Activated gamma-delta T cell (primary cell): ENCODE results near the gene RNF31.

ENCODE experiments used
- DNase-seq: peaks from one replicate; lab custom pipeline; 2025; lab: John Stamatoyannopoulos, UW

RNF31 gene

DNA sequence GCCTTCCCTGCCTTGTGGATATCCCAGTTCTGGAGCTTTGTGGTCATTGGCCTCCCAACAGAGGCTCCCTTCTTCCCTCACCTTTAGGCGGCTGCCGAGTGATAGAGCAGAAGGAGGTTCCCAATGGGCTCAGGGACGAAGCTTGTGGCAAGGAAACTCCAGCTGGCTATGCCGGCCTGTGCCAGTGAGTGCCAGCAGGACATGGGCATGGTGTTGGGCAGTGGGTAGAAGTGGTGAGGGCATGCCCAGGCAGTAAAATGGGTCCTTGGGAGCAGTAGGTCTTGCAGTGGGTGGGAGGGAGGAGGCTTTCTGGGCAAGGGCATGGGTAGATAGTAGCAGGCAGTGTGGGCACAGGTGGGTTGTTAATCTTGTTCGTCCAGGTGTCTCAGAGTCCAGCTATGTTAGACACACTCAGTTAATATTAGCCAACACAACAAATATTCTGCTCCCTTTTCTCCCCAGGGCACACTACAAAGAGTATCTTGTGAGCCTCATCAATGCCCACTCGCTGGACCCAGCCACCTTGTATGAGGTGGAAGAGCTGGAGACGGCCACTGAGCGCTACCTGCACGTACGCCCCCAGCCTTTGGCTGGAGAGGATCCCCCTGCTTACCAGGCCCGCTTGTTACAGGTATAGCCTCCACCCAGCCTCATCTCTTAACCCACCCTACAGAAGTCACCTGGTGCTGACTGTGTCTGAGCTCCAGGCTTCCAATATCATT lies 12.6 kb downstream of the RNF31 start:
- DNase-seq = no peak

DNA sequence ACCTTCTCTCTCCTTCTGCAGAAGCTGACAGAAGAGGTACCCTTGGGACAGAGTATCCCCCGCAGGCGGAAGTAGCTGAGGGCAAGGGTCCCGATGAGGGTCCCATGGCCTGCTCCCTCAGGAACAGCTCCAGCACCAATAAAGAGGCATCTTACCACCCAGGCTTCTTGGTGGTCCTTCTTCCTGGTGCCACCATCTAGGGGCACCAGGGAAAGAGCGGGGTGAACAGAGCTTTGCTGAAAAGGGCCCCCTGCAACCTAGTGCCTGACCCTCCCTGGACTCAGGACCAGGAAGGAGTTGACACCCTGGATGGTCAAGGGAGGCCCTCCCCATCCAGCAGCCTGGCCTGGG lies 13.2 kb downstream of the RNF31 start:
- DNase-seq = no peak

DNA sequence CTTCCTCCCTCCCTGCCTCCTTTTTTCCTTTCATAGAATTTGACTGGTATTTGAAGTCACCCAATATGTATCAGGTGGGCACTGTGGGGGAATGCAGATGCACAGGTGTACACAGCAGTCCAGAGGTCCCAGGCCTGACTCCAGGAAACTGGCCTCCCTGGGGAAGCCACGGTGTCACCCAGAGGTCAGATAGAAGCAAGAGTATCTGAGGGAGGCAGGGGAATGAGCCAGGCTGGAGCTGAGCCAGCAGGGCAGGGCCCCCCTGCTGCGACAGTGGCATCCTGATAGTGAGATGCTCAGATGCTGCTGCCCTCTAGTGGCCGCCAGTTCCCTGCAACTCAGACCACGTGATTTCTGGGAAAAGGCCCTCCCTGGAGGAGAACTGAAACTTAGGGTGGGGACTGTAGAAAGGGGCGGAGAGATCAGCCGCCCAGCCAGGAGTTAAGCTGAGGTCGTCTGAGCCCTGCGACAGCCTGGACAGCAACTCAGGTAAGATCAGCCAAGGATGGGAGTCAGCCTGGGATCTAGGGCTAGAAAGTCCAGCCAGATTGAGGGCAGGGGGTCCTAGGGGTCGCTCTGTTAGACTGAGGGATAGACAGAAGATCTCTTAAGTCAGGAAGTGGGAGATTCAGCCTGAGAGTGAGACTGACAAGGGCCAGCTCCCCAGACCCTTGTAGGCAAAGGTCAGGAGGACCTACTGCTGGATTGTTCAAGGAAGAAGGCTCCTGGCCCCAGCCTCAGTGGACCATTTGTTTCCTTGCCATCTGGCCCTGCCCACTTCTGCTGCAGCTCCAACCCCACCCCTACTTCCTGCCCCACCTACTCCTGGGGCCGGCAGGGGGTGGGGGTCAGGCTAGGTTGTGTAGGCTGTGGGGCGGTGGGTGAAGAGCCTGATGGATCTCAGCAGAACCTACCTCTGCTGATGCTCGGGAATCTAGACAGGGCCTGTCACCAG lies 13.8 kb downstream of the RNF31 start, which contains the start of gene IRF9:
Gene IRF9 (plus strand): TSS at position 416 of the 955 bp plus-strand sequence. CDS start 880 bp downstream, outside the sequence.
- peak; percentile 44 for DNase-seq

DNA sequence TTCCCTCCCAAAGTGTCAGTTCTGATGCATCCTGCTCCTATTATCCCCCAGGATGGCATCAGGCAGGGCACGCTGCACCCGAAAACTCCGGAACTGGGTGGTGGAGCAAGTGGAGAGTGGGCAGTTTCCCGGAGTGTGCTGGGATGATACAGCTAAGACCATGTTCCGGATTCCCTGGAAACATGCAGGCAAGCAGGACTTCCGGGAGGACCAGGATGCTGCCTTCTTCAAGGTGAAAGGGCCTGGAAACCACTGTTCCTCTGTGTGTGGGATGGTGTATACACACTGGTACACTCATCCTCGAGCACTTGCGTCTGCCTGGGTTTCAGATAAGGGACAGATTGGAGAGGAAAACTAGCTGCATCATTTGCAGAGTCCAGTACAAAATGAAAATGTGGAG lies 14.8 kb downstream of the RNF31 start:
- DNase-seq = no peak

DNA sequence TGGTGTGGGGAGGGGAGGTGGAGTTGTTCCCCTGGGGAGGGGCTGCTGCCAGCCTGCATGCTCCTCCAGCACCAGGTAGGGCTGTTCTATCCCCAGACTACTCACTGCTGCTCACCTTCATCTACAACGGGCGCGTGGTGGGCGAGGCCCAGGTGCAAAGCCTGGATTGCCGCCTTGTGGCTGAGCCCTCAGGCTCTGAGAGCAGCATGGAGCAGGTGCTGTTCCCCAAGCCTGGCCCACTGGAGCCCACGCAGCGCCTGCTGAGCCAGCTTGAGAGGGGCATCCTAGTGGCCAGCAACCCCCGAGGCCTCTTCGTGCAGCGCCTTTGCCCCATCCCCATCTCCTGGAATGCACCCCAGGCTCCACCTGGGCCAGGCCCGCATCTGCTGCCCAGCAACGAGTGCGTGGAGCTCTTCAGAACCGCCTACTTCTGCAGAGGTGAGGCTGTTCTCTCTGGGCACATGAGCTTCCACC lies 17.3 kb downstream of the RNF31 start:
- no peak for DNase-seq

DNA sequence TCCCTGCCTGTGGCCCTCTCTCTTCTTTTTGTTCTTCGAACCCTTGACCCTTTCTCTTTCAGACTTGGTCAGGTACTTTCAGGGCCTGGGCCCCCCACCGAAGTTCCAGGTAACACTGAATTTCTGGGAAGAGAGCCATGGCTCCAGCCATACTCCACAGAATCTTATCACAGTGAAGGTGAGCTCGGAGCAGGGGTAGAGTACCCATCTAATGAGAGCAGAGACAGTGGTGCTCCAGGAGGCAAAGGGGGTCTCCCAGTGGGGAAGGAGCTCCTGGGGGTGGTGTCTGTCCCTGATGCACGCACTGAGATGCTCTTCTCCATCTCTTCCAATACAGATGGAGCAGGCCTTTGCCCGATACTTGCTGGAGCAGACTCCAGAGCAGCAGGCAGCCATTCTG lies 18.5 kb downstream of the RNF31 start:
- no peak for DNase-seq

DNA sequence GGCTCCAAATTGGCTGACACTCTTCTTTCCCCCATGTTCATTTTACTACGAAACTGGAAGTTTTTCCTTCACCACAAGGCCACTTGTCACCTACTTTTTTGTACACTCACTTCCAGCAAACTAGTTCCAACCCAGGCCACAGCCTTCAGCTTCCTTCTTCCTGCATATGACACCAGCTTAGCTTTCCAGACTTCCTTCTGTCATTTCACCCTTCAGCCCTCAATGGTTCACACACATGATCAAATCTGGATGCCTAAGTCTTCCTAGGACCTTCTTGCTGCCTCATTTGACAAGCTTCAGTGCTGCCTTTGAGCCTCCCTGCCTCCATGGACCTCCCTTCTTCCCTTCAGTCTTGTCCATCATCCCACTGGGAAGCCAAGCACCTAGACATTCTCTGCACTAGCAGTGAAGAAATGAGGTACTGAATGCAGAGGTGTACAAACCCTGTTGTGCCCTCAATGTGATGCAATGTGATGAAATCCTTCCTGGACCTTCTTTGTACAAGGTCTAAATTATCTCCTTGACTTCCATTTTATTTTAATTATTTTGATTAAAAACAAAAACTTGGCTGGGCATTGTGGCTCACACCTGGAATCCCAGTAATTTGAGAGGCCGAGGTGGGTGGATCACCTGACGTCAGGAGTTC lies 20.3 kb downstream of the RNF31 start:
- no peak for DNase-seq

DNA sequence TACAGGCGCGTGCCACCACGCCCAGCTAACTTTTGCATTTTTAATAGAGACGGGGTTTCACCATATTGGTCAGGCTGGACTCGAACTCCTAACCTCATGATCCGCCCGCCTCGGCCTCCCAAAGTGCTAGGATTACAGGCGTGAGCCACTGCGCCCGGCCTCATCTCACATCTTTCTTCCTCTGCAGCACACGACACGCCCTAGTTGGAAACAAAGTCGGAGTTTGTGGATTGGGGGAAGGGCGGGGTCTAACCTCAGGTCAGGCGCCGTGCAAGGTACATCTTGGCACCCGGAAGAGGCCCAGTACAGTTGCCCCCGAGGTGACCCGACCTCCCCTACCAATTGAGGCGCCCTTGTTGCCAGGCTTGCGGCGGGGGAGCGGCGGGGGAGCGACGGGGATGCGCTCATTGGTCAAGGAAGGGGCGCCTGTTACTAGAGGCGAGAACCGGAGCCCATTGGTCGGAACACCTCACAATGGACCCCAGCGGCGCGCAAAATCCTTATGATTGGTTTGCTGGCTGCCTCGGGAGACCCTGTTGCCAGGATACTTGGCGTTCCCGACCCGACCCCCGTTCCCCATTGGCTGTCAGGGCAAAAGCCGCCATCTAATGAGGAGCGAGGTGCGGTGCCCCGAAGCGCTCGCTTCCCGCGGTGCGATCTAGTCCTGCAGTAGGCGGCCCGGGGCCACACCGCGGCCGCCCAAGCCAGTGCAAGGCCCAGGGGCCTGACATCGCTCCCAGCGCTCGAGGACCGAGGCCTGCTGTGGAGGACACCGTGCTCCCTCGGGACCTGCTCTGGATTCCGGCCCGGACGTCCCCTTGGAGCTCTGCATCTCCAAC lies 24.3 kb downstream of the RNF31 start, which contains the start of gene REC8:
Gene REC8 (plus strand): TSS at position 659 of the 839 bp plus-strand sequence. CDS start 473 bp downstream, outside the sequence.
- DNase-seq = peak; percentile 71

DNA sequence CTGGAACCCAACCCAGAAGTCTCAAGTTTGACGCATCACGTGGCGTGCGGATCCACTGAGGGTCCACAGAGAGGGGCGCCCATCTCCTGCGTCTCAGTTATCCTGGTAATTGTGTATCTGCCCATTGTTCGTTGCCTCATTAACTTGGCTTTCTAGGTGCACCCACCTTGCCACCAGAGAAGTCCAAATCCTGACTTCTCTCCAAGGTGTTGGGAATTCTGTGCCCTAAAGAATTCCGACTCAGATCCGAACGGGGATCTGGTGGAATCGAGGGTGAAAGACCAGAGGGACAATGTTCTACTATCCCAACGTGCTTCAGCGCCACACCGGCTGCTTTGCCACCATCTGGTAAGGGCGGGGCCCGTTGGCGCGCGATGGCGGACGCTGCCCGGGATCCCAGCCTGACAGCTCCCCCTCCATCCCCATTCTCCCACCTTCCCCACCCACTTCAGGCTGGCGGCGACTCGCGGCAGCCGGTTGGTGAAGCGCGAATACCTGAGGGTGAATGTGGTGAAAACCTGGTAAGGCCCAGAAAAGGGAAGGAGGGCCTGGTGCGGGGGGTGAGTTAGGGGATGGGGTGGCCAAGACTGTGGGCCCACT lies 25.1 kb downstream of the RNF31 start:
- DNase-seq = no peak

DNA sequence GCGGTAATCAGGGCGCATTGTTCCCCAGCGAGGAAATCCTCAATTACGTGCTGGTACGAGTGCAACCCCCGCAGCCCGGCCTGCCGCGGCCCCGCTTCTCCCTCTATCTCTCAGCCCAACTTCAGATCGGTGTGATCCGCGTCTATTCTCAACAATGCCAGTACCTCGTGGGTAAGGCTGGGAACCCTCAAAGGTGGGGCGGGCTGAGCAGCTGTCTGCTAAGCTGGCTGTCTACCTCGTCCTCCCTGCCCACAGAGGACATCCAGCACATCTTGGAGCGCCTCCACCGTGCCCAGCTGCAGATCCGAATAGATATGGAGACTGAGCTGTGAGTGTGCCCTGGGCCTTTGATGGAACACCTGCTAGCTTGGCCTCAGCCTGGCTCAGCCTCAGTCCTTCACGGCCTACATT lies 25.6 kb downstream of the RNF31 start:
- DNase-seq = no peak

DNA sequence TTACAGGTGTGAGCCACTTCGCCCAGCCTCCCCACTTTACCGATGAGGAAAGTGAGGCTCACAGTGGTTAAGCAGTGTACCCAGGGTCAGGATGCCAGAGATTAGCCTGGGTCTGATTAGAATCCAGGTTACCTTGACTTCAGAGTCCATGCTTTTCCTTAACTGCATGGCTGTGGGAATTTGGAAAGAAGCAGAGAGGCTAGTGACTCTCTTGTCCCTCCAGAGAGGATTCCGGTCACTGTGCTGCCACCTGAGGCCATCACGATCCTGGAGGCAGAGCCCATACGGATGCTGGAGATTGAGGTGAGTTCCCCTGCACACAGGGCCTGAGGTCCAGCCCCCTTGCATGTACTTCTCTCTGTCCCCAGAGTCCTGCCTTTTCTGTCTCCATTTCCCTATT lies 29.3 kb downstream of the RNF31 start:
- no peak for DNase-seq

DNA sequence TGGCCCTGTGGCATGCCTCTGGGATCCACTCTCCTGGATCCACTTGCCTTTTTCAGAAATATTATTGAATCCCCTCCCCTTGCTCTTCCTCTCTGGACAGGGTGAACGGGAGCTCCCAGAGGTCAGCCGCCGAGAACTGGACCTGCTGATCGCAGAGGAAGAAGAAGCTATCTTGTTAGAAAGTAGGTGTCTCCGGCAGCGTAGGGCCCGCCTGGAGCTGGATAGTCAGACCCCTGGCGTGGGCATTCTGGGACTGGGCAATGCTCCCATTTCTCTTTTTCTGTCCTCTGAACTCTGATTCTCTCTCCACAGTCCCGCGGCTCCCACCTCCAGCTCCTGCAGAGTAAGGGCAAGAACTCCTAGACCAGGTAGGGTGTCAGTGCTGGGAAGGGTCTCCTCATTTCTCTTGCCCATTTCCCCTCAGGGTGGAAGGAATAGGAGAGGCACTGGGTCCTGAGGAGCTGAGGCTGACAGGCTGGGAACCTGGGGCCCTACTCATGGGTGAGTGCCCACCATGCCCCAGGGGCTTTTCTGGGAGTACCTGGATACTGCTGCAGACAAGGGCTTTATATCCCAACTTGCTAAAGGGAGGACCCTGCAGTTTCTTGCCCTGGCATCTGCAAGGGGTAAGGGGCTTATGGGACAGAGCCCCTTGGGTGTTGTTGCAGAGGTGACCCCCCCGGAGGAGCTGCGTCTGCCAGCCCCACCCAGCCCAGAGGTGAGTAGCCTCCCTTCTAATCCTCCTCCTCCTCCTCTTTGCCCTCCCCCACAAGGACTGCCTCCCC lies 29.9 kb downstream of the RNF31 start:
- no peak for DNase-seq

DNA sequence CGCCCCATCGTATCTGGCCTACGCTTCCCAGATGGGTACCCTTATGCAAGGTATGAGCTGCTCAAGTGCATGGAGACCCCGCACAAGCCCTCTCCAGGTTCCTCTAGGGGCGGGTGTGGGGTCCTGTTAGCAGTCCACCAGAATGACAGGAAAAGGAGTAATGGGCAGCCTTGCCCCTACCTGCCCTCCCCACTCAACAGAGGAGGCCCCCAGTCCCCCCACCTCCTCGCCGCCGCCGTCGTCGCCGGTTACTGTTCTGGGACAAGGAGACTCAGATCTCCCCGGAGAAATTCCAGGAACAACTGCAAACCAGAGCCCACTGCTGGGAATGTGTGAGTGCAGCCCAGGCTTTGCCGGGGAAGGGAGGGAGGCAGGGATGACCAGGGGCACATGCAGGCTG lies 30.6 kb downstream of the RNF31 start:
- DNase-seq = no peak

DNA sequence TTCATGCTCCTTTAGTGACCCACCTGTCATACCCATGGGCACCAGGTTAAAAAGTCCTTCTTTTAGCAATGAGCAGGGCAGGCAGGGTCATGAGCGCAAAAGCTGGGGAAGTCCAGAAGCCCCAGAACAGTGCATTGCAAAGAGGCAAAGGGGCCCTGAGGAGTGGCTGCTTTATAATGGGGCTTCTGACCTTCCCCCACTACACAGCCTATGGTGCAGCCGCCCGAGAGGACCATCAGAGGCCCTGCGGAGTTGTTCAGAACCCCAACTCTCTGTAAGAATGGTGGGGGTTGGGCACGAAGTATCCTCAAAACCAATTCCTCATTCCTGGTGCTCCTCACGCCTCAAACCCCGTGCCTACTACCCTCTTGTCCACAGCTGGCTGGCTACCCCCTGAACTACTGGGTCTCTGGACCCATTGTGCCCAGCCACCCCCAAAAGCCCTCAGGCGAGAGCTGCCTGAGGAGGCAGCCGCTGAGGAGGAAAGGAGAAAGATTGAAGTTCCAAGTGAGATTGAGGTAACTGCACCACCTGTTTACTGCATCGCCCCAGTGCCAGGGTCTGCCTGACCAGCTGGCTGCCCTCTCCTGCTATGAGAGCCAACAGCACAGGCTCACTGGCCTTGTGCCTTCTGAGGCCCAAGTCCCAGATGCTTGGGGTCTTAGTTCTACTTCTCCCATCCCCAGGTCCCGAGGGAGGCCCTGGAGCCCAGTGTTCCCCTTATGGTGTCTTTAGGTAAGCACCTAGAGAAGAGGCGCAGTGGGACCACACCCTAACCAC lies 31.3 kb downstream of the RNF31 start:
- DNase-seq = no peak

DNA sequence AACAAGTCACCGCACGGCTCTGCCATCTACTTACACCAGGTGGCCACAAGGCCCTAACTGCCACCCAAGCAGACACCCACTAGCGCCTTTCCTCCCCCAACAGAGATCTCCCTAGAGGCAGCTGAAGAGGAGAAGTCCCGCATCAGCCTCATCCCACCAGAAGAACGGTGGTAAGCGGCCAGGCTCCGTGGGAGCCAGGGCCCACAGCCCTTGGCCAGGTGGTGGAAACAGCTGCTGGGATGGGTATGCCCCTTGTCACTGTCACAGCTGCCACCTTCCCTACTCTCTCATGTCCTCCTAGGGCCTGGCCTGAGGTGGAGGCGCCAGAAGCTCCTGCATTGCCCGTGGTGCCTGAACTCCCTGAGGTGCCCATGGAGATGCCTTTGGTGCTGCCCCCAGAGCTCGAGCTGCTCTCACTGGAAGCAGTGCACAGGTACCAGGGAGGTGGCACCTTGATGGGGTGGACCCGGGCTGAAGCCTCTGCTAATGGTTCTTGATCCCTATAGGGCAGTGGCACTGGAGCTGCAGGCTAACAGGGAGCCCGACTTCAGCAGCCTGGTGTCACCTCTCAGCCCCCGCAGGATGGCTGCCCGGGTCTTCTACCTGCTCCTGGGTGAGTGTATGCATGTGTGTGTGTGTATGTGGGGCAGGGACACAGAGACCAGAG lies 32.1 kb downstream of the RNF31 start:
- DNase-seq = no peak

DNA sequence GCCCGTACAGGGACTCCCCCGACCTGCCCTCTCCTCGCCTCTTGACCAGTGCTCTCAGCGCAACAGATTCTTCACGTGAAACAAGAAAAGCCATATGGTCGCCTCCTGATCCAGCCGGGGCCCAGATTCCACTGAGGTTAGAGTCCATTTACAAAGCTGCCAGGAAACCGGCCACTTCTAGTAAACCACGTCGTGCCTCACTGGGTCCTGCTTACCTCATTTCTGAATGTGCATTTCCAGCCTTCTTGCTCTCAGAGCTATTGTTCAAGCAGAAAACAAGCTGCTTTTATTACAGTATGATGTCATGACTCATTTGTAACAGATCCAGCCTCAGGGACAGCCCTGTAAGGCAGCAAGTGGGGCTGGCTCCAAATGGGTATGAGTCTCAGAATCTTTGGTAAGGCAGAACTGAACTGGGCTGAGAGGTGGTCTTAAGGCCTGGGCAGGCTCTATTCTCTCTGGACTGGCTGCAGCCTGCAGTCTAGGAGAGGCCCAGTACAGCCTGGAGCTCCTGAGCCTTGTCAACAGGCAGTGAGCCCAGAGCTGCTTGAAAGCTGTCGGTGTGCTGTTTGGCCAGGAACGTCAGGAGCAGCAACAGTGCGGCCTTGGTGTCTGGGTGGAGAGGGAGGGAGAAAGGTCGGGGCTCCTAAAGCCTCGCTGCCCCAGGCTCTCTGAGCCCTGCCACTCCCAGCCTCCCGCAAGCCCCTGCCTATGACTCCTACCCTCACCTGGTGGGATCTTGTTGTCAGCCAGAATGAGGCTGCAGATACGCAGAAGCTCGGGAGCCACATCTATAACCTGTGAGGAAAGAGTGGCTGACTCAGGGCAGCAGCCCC lies 32.9 kb downstream of the RNF31 start:
- no peak for DNase-seq

DNA sequence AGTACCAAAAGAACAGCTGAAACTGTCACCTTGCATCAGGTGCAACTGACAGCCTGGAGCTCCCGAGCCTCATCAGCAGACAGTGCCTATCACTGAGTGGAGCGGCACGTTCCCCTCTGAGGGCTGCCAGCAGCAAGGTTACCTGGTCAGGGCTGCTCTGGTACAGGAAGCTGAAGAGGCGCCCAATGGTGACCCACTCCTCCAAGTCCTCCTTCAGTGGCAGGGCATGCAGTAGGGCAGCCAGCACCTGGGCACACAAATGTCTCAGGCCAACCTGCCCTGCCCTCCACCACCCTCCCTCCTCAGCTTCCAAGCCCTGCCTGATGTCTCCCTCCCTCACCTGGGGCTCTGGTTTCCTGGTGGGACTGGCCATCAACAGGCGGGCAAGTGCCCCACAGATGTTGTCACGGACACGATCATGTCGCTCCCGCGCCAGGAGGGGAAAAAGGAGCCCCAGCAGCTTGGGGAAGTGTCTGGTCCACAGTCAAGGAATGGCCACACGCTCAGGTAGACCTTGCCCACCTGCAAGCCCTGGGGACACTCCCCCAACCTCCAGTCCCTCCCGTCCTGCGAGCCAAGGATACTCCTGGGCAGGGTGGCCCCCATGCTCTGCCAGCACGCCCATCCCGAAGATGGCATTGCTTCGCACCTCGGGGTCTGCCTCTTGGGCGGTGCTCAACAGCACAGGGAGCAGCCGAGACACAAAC lies 34.2 kb downstream of the RNF31 start:
- DNase-seq = no peak
